Spleen (tissue), 7 donors: ENCODE data around the gene PARN.

Experiments used
- POLR2A ChIP-seq, 3 donors: fragments of 450-650 bp; IDR thresholded peaks; one replicate each; pipeline ENCODE4 v1.5.1; 2017; ENCODE audit warnings: antibody characterized with exemption in 3 of 3, mild to moderate bottlenecking in 1 of 3
- TF ChIP-seq, protein P1 (sequence below), 11 experiments: fragments of 200-600 bp in 7 of 11; fragments of 450-650 bp in 4 of 11; sonication (generic) in 4 of 11; IDR thresholded peaks in 8 of 11; conservative IDR thresholded peaks in 3 of 11; 1 replicate in 7 of 11; 2 replicates in 4 of 11; pipeline versions ENCODE4 v1.4.0 to v1.8.0; 2016 to 2021; ENCODE audit warnings: antibody characterized with exemption in 11 of 11, inconsistent platforms in 4 of 11, mild to moderate bottlenecking in 1 of 11
- donor health status: DM: no; HTN: no; CAD: no; lungs with moderate emphysema.
- donor health status: DM: no; HTN: no; CAD: no.
- donor health status: DM: no; HTN: no; CAD: no.

DNA sequence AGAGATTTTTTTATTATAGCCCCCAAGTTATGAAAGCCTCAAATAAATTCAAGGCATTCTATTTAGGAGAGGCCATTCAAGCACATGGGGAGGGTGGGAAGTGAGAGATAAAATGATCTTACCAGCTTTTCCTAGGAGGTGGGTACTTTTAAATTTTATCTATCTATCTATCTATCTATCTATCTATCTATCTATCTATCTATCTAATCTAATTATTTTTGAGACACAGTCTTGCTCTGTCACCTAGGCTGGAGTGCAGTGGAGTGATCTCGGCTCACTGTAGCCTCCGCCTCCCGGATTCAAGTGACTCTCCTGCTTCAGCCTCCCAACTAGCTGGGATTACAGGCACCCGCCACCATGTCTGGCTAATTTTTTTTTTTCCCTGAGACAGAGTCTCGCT lies 182.3 kb downstream of the PARN start:
- TF ChIP-seq, protein P1, sequence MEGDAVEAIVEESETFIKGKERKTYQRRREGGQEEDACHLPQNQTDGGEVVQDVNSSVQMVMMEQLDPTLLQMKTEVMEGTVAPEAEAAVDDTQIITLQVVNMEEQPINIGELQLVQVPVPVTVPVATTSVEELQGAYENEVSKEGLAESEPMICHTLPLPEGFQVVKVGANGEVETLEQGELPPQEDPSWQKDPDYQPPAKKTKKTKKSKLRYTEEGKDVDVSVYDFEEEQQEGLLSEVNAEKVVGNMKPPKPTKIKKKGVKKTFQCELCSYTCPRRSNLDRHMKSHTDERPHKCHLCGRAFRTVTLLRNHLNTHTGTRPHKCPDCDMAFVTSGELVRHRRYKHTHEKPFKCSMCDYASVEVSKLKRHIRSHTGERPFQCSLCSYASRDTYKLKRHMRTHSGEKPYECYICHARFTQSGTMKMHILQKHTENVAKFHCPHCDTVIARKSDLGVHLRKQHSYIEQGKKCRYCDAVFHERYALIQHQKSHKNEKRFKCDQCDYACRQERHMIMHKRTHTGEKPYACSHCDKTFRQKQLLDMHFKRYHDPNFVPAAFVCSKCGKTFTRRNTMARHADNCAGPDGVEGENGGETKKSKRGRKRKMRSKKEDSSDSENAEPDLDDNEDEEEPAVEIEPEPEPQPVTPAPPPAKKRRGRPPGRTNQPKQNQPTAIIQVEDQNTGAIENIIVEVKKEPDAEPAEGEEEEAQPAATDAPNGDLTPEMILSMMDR (IDR thresholded peaks at IDR 0.05 in 8 of 11, conservative IDR thresholded peaks at IDR 0.05 in 3 of 11) = no peak
- no peak for TF ChIP-seq POLR2A (IDR thresholded peaks at IDR 0.05)
